Panc1 (cell line): ENCODE measurements around the gene NFATC1.

Source experiments
- POLR2AphosphoS5 ChIP-seq: IDR thresholded peaks from 2 replicates; pipeline ENCODE4 v1.6.1; 2012; ENCODE audit warnings: mild to moderate bottlenecking, low read depth, low read length, moderate library complexity
- SIN3A ChIP-seq: IDR thresholded peaks from 2 replicates; pipeline ENCODE4 v1.6.1; 2012; ENCODE audit warnings: low read depth, mild to moderate bottlenecking, low read length, moderate library complexity, borderline replicate concordance; ENCODE audit not compliant: insufficient read depth
- TCF7L2 ChIP-seq: IDR thresholded peaks from 2 replicates; pipeline ENCODE4 v1.6.1; 2011; ENCODE audit warnings: mild to moderate bottlenecking, low read depth, low read length, inconsistent platforms
- TF ChIP-seq, protein P1 (sequence below): fragments of 450-650 bp; IDR thresholded peaks from 2 replicates; pipeline ENCODE4 v1.5.1; 2017; ENCODE audit warnings: mild to moderate bottlenecking

DNA sequence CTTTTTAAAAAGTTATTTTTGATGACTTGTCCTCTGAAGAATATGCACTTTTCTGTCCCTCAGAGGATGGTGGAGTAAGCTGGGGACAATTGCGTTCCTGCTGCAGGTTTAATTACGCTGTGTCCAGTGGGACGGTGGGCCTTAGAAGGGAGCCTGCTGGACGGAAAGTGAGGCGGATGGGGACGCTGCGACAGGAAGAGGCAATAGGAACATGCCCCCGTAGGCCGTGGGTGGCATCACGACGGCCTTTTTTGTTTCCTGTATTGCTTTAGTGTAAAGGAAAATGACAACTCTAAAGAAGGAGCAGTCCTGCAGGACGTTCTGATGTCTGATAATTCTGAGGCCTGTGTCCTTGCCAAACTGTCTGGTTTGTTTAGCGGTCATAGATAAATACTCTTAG lies 121.6 kb downstream of the NFATC1 start:
- TF ChIP-seq, protein P1, sequence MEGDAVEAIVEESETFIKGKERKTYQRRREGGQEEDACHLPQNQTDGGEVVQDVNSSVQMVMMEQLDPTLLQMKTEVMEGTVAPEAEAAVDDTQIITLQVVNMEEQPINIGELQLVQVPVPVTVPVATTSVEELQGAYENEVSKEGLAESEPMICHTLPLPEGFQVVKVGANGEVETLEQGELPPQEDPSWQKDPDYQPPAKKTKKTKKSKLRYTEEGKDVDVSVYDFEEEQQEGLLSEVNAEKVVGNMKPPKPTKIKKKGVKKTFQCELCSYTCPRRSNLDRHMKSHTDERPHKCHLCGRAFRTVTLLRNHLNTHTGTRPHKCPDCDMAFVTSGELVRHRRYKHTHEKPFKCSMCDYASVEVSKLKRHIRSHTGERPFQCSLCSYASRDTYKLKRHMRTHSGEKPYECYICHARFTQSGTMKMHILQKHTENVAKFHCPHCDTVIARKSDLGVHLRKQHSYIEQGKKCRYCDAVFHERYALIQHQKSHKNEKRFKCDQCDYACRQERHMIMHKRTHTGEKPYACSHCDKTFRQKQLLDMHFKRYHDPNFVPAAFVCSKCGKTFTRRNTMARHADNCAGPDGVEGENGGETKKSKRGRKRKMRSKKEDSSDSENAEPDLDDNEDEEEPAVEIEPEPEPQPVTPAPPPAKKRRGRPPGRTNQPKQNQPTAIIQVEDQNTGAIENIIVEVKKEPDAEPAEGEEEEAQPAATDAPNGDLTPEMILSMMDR = no peak
- TF ChIP-seq TCF7L2 (no peak), SIN3A (no peak), POLR2AphosphoS5 (no peak)
